ENCODE results near the gene ADAMTSL4. TPM values are rescaled to one million over a fixed set of nuclear protein-coding genes. Genes with fewer than 3 reads are reported as not detected.

ADAMTSL4 gene
- total and polyA plus RNA-seq, 2 of the 8 experiments (the other 6 are each of a cell fraction or from before 2014, with no cell fraction given), result 4.2 to 5.4 TPM

DNA sequence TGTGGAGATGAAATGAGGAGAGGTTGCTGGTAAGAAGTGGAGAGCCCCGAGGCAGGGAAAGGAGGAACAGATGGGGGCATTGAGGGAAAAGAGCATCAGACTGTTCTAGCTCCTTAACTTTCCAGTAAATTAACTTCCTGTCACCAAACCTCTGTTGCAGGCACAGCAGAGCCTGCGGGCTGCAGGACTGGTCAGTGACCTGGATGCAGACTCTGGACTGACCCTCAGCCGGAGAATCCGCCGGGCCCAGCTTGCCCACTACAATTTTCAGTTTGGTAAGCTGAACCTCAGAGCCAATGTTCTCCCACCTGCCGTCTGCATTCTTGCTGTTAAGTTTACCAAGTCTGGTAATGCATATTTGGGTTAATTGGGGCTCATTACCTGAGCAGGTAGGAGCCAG, 43.8 kb upstream of the ADAMTSL4 start:
- Histone ChIP-seq H2BK20ac (ENCODE audit: low read length) (no peak overlapping the region), H3K4me3 (ENCODE audit: extremely low read depth in 1 of 4, insufficient read depth in 2 of 4, low read depth in 3 of 4, low read length in 4 of 4) (no peak overlapping the region), H3K23ac (ENCODE audit: insufficient read length) (no peak overlapping the region), H2BK5ac (ENCODE audit: low read depth, low read length) (no peak overlapping the region), H3K14ac (ENCODE audit: insufficient read length) (no peak overlapping the region), H2BK12ac (ENCODE audit: low read depth, low read length) (no peak overlapping the region), H2AFZ (ENCODE audit: low read length) (no peak overlapping the region), H2AK5ac (ENCODE audit: low read depth, low read length) (no peak overlapping the region), H2BK15ac (ENCODE audit: low read length) (no peak overlapping the region), H3K9me3 (ENCODE audit: insufficient read depth in 2 of 2, low read depth in 1 of 2, low read length in 1 of 2) (no peaks in the 10 kb centered on the region), H4K91ac (replicated peaks; ENCODE audit: insufficient read length, low read length) (no peak overlapping the region), H3K36me3 (ENCODE audit: control insufficient read depth in 2 of 4, insufficient read depth in 4 of 4, low read length in 3 of 4) (peaks cover 8 to 41% (median 17%) of the 10 kb centered on the region in 4 experiments; a peak in 6 of 8 replicates), H4K20me1 (replicated peaks in 1 of 2; ENCODE audit: control insufficient read depth in 1 of 2, insufficient read depth in 2 of 2, low read length in 2 of 2) (no peaks in the 10 kb centered on the region), H2BK120ac (replicated peaks; ENCODE audit: low read depth, low read length) (no peak overlapping the region), H3K23me2 (ENCODE audit: low read depth, low read length) (no peaks in the 10 kb centered on the region), H3K4ac (replicated peaks; ENCODE audit: insufficient read length, low read depth, low read length) (no peak overlapping the region), H3K9ac (replicated peaks in 1 of 4; ENCODE audit: extremely low read depth in 1 of 4, low read depth in 3 of 4, low read length in 3 of 4) (no peak overlapping the region), H3K4me2 (ENCODE audit: insufficient read depth in 1 of 2, low read depth in 2 of 2, low read length in 2 of 2) (no peak overlapping the region), H3K27ac (ENCODE audit: low read depth, low read length) (no peak overlapping the region), H4K5ac (ENCODE audit: insufficient read length, low read depth, low read length) (no peak overlapping the region), H3K56ac (replicated peaks; ENCODE audit: insufficient read length, low read depth, low read length) (no peak overlapping the region), H3K27me3 (replicated peaks in 1 of 4; ENCODE audit: control insufficient read depth in 3 of 4, extremely low read depth in 1 of 4, insufficient read depth in 3 of 4, low read length in 3 of 4) (no peaks in the 10 kb centered on the region), H3K79me2 (ENCODE audit: control insufficient read depth in 1 of 2, insufficient read depth in 2 of 2, low read length in 2 of 2) (no peaks in the 10 kb centered on the region), H3K18ac (ENCODE audit: extremely low read depth, low read length) (no peak overlapping the region), H3K4me1 (replicated peaks in 1 of 4; ENCODE audit: control insufficient read depth in 3 of 4, insufficient read depth in 4 of 4, low read length in 3 of 4) (no peaks in the 10 kb centered on the region), H4K8ac (ENCODE audit: extremely low read depth, insufficient read depth, low read length) (no peak overlapping the region), H3K79me1 (ENCODE audit: low read depth, low read length) (no peaks in the 10 kb centered on the region)
- no peak for DNase-seq (ENCODE audit: low read depth in 1 of 2, low spot score in 2 of 2)
- POLR2A ChIA-PET (ENCODE audit: partially characterized antibody), result interaction anchor here (0.7 to 1.6 kb wide), 3 partner anchors 9 to 40 kb away, joined by 3 to 4 read pairs (median 3); no protein-coding TSS in a partner anchor
- CTCF ChIA-PET (ENCODE audit: partially characterized antibody), result no interaction called here
- 90% methylated on average over 6 of the region's 6 CpGs; no CpG with 5 or more reads in 1 of the 2 experiments for WGBS, 2 experiments (ENCODE audit: extremely low coverage in 1 of 2, insufficient coverage in 1 of 2, insufficient read length in 1 of 2, insufficient replicate concordance in 2 of 2, low coverage in 1 of 2, low lambda C conversion rate in 2 of 2, missing lambda C conversion rate in 1 of 2)
- FAIRE-seq, result no peak
- TF ChIP-seq EP300 (IDR thresholded peaks at IDR 0.05; ENCODE audit: borderline replicate concordance in 1 of 2, low read depth in 2 of 2, low read length in 2 of 2) (no peak), MAFK (IDR thresholded peaks at IDR 0.05; ENCODE audit: low read depth, low read length) (no peak), RFX5 (IDR thresholded peaks at IDR 0.05; ENCODE audit: borderline replicate concordance, low read depth, low read length) (no peak), SP2 (IDR thresholded peaks at IDR 0.05; ENCODE audit: low read length) (no peak), FOSL1 (IDR thresholded peaks at IDR 0.05; ENCODE audit: insufficient read depth, low read depth, low read length) (no peak), SP1 (IDR thresholded peaks at IDR 0.05; ENCODE audit: low read depth, low read length) (no peak), TBP (IDR thresholded peaks at IDR 0.05; ENCODE audit: low read depth, low read length) (no peak), SAP30 (IDR thresholded peaks at IDR 0.05; ENCODE audit: insufficient read depth, insufficient replicate concordance, low read length) (no peak), CTBP2 (IDR thresholded peaks at IDR 0.05; ENCODE audit: borderline replicate concordance, insufficient read depth, insufficient read length, low read length) (no peak), EZH2 (IDR thresholded peaks at IDR 0.05; ENCODE audit: low read depth, low read length, severe bottlenecking) (no peak), CBX8 (IDR thresholded peaks at IDR 0.05; ENCODE audit: borderline replicate concordance, low read depth, low read length) (no peak)
- TF ChIP-seq, protein P1, sequence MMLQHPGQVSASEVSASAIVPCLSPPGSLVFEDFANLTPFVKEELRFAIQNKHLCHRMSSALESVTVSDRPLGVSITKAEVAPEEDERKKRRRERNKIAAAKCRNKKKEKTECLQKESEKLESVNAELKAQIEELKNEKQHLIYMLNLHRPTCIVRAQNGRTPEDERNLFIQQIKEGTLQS (IDR thresholded peaks at IDR 0.05; ENCODE audit: insufficient read depth, low read depth, low read length), result no peak
- TF ChIP-seq, protein P2, sequence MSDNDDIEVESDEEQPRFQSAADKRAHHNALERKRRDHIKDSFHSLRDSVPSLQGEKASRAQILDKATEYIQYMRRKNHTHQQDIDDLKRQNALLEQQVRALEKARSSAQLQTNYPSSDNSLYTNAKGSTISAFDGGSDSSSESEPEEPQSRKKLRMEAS (IDR thresholded peaks at IDR 0.05), result no peak
